Kidney (tissue), 14 donors: Measurements from ENCODE around the gene LENEP. TPM values are rescaled to one million over a fixed set of nuclear protein-coding genes. Genes with fewer than 3 reads are reported as not detected.

Experiments
- DNase-seq, 5 donors: peaks; one replicate each; pipeline ENCODE4 v3.0.0-alpha.2; 2013 to 2020
- FAIRE-seq: peaks from 2 replicates; lab custom pipeline; 2012; peaks lifted over from hg19 to GRCh38; lab: Jason Lieb, UNC
- H3K27ac ChIP-seq, 2 donors: one replicate each; pipeline ENCODE4 v1.7.0; 2013; ENCODE audit warnings: low read depth in 2 of 2, low read length in 2 of 2, inconsistent platforms in 1 of 2
- H3K27me3 ChIP-seq: one replicate; pipeline ENCODE4 v1.7.1; 2013; ENCODE audit warnings: low read length, inconsistent platforms; ENCODE audit not compliant: control insufficient read depth, insufficient read depth
- H3K36me3 ChIP-seq, 3 donors: one replicate each; pipeline versions ENCODE4 v1.7.0 to v1.7.1; 2013; ENCODE audit warnings: low read length in 3 of 3, control low read depth in 1 of 3, inconsistent platforms in 1 of 3; ENCODE audit not compliant: insufficient read depth in 3 of 3, control insufficient read depth in 2 of 3
- H3K4me1 ChIP-seq, 3 donors: one replicate each; pipeline versions ENCODE4 v1.7.0 to v1.7.1; 2013; ENCODE audit warnings: low read length in 3 of 3, inconsistent platforms in 1 of 3, low read depth in 1 of 3; ENCODE audit not compliant: control insufficient read depth in 2 of 3, insufficient read depth in 2 of 3
- H3K4me3 ChIP-seq, 3 donors: one replicate each; pipeline versions ENCODE4 v1.7.0 to v1.8.1; 2013; ENCODE audit warnings: low read length in 3 of 3, control low read depth in 1 of 3, inconsistent platforms in 1 of 3
- H3K9ac ChIP-seq, 3 donors: one replicate each; pipeline versions ENCODE4 v1.7.0 to v1.7.1; 2013; ENCODE audit warnings: low read length in 3 of 3, control low read depth in 1 of 3, inconsistent platforms in 1 of 3
- H3K9me3 ChIP-seq, 3 donors: one replicate each; pipeline versions ENCODE4 v1.7.0 to v1.7.1; 2013; ENCODE audit warnings: low read length in 3 of 3, control low read depth in 1 of 3, inconsistent platforms in 1 of 3; ENCODE audit not compliant: control insufficient read depth in 2 of 3, insufficient read depth in 1 of 3
- intact Hi-C: fragments of 100-400 bp; cut with DNase I; formaldehyde crosslinking; loops from one replicate; pipeline ENCODE4 v1.11.1; 2022
- polyA plus RNA-seq: library from polyadenylated mRNA; stranded (reverse); fragments of 350-450 nt; fragmentation: Illumina TruSeq; extraction: RNeasy Lipid Tissue Mini Kit (QIAGEN cat#74804); gene quantifications from one replicate; pipeline ENCODE4 v1.2.3, GENCODE V29; 2014; ENCODE audit warnings: low read depth, low replicate concordance; ENCODE audit not compliant: insufficient read depth
- total RNA-seq: library from RNA; stranded (reverse); fragmentation: NEBNext Ultra II Directional; extraction: Animal tissue kit (Norgen Biotek cat#: 25700); gene quantifications from one replicate; pipeline ENCODE4 v1.2.1, GENCODE V29; 2021
- TF ChIP-seq, protein P1 (sequence below): IDR thresholded peaks from 3 replicates; pipeline ENCODE4 v1.5.1; 2012; ENCODE audit warnings: mild to moderate bottlenecking, moderate library complexity, borderline replicate concordance; ENCODE audit not compliant: insufficient read depth; ENCODE audit errors: extremely low read depth
- donor health status: control.
- donor health status: control.
- donor health status: control.
- donor health status: control.
- donor health status: control.
- donor health status: DM: yes; HTN: yes; CAD: no.
- donor health status: Normal renal cell carcinoma (clear cell type).

LENEP gene
- total and polyA plus RNA-seq, 2 donors from 2014 or later: not detected

DNA sequence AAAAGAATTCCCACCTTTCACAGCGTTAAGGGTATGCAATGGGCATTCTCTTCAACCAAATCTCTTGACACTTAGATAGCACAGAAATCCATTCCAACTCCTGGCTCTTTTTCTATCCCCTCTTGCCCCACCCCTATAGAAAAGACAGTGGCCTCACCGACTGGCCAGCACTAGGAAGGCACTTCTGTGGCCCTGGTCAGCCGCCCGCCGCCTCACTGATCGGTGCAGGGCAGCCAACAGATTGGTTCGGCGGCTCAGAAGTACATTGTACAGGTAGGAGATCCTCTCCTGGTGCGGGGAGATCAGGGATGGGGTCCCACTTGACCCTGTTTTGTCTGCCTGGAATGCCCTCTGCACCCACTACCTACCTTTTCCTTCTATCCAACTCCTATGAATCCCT lies 30.9 kb downstream of the LENEP start:
- intact Hi-C loops: no loop called here
- Histone ChIP-seq H3K9me3 (no peaks in the 10 kb centered on the region), H3K4me1 (no peaks in the 10 kb centered on the region), H3K27me3 (no peaks in the 10 kb centered on the region), H3K27ac (no peak overlapping the region), H3K9ac (no peak overlapping the region), H3K36me3 (no peaks in the 10 kb centered on the region), H3K4me3 (no peak overlapping the region)
- DNase-seq: peak in 1 of 5 donors; percentile 28
- TF ChIP-seq, protein P1, sequence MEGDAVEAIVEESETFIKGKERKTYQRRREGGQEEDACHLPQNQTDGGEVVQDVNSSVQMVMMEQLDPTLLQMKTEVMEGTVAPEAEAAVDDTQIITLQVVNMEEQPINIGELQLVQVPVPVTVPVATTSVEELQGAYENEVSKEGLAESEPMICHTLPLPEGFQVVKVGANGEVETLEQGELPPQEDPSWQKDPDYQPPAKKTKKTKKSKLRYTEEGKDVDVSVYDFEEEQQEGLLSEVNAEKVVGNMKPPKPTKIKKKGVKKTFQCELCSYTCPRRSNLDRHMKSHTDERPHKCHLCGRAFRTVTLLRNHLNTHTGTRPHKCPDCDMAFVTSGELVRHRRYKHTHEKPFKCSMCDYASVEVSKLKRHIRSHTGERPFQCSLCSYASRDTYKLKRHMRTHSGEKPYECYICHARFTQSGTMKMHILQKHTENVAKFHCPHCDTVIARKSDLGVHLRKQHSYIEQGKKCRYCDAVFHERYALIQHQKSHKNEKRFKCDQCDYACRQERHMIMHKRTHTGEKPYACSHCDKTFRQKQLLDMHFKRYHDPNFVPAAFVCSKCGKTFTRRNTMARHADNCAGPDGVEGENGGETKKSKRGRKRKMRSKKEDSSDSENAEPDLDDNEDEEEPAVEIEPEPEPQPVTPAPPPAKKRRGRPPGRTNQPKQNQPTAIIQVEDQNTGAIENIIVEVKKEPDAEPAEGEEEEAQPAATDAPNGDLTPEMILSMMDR: no peak
- no peak for FAIRE-seq

DNA sequence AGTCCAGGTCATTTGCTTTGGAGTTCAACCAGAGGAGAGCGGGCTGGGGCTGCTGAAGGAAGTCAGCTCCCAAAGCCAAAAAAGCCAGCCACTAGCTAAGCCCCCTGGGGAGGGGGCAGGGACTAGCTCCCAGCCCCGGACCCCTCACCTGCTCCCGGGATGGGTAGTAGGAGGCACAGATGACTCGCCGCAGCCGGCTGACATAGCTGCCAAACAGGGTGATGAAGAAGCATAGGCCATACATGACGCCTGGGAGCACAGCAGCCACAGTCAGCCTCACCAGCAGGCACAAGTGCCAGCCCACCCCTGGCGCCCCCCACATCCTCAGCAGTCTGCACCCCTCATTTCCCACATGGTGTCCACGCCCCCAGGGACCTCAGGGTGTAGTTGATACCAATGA lies 32.8 kb downstream of the LENEP start:
- intact Hi-C loops: no loop called here
- Histone ChIP-seq H3K4me1 (no peaks in the 10 kb centered on the region), H3K36me3 (no peaks in the 10 kb centered on the region), H3K9me3 (no peaks in the 10 kb centered on the region), H3K27ac (no peak overlapping the region), H3K9ac (no peak overlapping the region), H3K27me3 (no peaks in the 10 kb centered on the region), H3K4me3 (no peak overlapping the region)
- DNase-seq: peak in 1 of 5 donors; percentile 61
- TF ChIP-seq, protein P1: no peak
- FAIRE-seq: no peak

DNA sequence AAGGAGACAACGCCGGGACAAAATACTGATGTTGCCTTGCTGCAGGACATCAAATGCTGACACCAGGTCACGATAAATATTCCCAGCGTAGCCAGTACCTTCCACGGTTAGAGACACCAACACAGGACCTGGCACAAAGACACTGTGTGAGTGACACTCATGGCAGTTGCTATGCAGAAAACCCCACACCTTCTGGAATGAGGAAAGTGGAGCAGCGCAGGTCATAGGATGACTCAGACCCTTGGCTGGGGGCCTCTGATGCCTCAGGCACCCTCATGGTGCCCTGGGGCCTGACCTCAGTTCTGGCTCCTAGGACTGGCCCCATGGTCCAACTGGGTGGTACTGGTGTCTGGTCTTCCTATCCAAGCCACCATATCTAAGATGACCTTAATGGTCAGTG lies 33.2 kb downstream of the LENEP start:
- TF ChIP-seq, protein P1: no peak
- Histone ChIP-seq H3K27ac (no peak overlapping the region), H3K36me3 (no peaks in the 10 kb centered on the region), H3K9ac (no peak overlapping the region), H3K27me3 (no peaks in the 10 kb centered on the region), H3K9me3 (no peaks in the 10 kb centered on the region), H3K4me3 (no peak overlapping the region), H3K4me1 (no peaks in the 10 kb centered on the region)
- DNase-seq (peak in 1 of 5 donors; percentile 39), FAIRE-seq (no peak)
- intact Hi-C loops: no loop called here

DNA sequence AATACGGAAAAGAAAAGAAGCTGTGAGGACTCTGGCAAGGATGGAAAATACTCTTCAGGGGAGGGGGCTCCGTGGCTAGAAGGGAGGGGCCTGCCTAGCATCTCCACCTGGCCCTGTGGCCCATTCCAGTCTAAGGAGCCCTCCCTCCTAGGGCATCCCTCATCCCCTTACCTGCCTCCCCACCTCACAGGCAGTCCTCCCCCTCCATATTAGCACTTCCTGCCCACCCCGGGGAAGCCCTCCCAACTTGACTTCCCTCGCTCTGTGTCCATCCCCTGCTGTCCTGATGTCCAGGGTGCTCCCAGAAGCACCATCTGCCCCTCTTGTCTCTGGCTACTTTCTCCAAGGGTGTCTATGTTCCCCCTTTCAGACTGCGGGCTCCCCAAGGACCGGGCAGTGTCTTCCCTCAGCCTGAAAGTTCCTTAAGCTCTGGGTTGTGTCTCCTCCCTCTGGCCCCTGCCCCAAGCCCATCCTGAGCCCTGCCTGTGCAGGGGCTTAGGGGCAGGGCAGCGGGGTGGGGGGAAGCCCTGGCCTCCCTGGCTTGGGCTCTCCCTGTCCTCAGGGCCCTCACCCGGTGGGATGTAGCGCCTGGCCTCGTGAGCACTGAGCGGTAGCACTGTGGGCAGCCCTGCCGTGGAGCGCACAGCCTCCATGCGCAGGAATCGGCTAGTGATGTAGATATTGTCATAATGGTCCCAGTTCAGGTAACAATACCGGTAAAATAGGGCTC lies 36.3 kb downstream of the LENEP start:
- Histone ChIP-seq H3K9ac (no peak overlapping the region), H3K4me1 (no peaks in the 10 kb centered on the region), H3K4me3 (no peak overlapping the region), H3K27me3 (no peaks in the 10 kb centered on the region), H3K36me3 (no peaks in the 10 kb centered on the region), H3K27ac (no peak overlapping the region), H3K9me3 (no peaks in the 10 kb centered on the region)
- TF ChIP-seq, protein P1: no peak
- intact Hi-C loops: no loop called here
- DNase-seq (peak in 1 of 5 donors; percentile 56), FAIRE-seq (no peak)
